ENCODE results near the gene NPFF. TPM values are rescaled to one million over a fixed set of nuclear protein-coding genes. Genes with fewer than 3 reads are reported as not detected.

The NPFF gene
- total RNA-seq, 2 experiments from 2014 or later = not detected

GRCh38 chr12:53532524-53533445 lies 25.5 kb upstream of the NPFF start:
- Mint-ChIP-seq H3K27me3 (no peaks in the 10 kb centered on the region), H3K27ac (no peak overlapping the region), H3K36me3 (ENCODE audit: low read depth) (peaks cover 25% of the 10 kb centered on the region), H3K4me3 (no peak overlapping the region), H3K4me1 (ENCODE audit: low read depth) (no peaks in the 10 kb centered on the region), H3K9me3 (no peaks in the 10 kb centered on the region)
- intact Hi-C loops (cut with micrococcal nuclease) = no loop called here
- DNase-seq (no peak), ATAC-seq (no peak)
- no peak for TF ChIP-seq CTCF (IDR thresholded peaks at IDR 0.05)
- ChIA-PET POLR2A (interaction anchor here (1.0 kb wide), 1 partner anchor 50 kb away, joined by 3 read pairs; no protein-coding TSS in a partner anchor), CTCF (interaction anchor here (0.7 to 1.6 kb wide), 2 partner anchors 11 to 24 kb away, joined by 3 to 10 read pairs; no protein-coding TSS in a partner anchor)

GRCh38 chr12:53532021-53532420 lies 24.7 kb upstream of the NPFF start:
- intact Hi-C loops (cut with micrococcal nuclease) = no loop called here
- POLR2A ChIA-PET = interaction anchor here (1.0 kb wide), 1 partner anchor 49 kb away, joined by 3 read pairs; no protein-coding TSS in a partner anchor
- CTCF ChIA-PET = interaction anchor here (1.5 kb wide), 1 partner anchor 11 kb away, joined by 9 read pairs; no protein-coding TSS in a partner anchor
- ATAC-seq = no peak
- Mint-ChIP-seq H3K36me3 (ENCODE audit: low read depth) (peaks cover 23% of the 10 kb centered on the region), H3K27ac (no peak overlapping the region), H3K4me1 (ENCODE audit: low read depth) (no peaks in the 10 kb centered on the region), H3K9me3 (no peaks in the 10 kb centered on the region), H3K27me3 (no peaks in the 10 kb centered on the region), H3K4me3 (no peak overlapping the region)
- TF ChIP-seq CTCF (IDR thresholded peaks at IDR 0.05) = no peak
- no peak for DNase-seq

DNA sequence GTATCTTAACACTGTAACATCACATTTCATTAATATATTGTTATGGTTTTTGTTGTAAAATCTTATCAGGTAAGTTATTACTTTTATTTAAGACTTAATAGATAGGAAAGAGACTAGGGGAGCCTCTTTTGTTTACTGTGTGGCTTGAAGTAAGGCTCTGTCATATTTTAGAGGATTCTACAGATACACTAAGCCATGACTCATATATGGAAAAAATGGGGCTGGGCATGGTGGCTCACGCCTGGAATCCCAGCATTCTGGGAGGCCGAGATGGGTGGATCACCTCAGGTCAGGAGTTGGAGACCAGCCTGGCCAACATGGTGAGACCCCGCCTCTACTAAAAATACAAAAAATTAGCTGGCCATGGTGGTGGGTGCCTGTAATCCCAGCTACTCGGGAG lies 23.6 kb upstream of the NPFF start:
- peaks cover 23% of the 10 kb centered on the region for H3K36me3 Mint-ChIP-seq (ENCODE audit: low read depth)
- intact Hi-C loops (cut with micrococcal nuclease) = no loop called here

GRCh38 chr12:53530061-53530460 lies 22.8 kb upstream of the NPFF start:
- Mint-ChIP-seq H3K9me3 (no peaks in the 10 kb centered on the region), H3K27me3 (no peaks in the 10 kb centered on the region), H3K36me3 (ENCODE audit: low read depth) (peaks cover 23% of the 10 kb centered on the region), H3K4me1 (ENCODE audit: low read depth) (no peaks in the 10 kb centered on the region), H3K4me3 (no peak overlapping the region), H3K27ac (no peak overlapping the region)
- POLR2A ChIA-PET = no interaction called here
- no peak for ATAC-seq
- intact Hi-C loops (cut with micrococcal nuclease) = no loop called here
- DNase-seq = no peak
- CTCF ChIA-PET = interaction anchor here (1.2 to 1.6 kb wide), 3 partner anchors 10 to 130 kb away, joined by 3 to 4 read pairs (median 3); no protein-coding TSS in a partner anchor
- TF ChIP-seq CTCF (IDR thresholded peaks at IDR 0.05) = no peak

More for the DNA sequence above, 23.6 kb upstream of the NPFF start:
- DNase-seq = no peak
- ATAC-seq = no peak
- Mint-ChIP-seq H3K9me3 (no peaks in the 10 kb centered on the region), H3K4me1 (ENCODE audit: low read depth) (no peaks in the 10 kb centered on the region), H3K27me3 (no peaks in the 10 kb centered on the region), H3K27ac (no peak overlapping the region), H3K4me3 (no peak overlapping the region)
- CTCF ChIA-PET = interaction anchor here (1.2 to 1.5 kb wide), 2 partner anchors 9 to 13 kb away, joined by 3 to 9 read pairs; no protein-coding TSS in a partner anchor
- TF ChIP-seq CTCF (IDR thresholded peaks at IDR 0.05) = no peak
- POLR2A ChIA-PET = no interaction called here

DNA sequence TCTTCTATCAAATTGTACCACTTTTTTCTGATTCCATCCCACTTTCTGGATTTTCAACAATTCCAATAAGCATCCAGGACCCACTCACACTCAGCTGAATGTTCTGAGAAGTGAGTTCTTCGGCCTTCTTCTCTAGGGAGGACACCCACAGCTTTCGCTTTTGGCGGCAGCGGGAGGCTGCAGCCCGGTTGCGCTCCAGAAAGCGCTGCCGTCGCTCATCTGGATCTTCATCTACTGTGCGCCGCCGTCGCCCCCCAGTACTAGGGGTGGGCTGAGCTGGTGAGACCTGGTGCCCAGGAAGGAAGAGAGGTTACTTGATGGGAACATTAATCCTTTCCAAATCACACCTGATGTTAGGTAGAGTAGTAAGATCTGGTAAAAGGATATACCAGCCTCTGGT lies 17.2 kb upstream of the NPFF start:
- DNase-seq (no peak), ATAC-seq (no peak)
- Mint-ChIP-seq H3K9me3 (no peaks in the 10 kb centered on the region), H3K27ac (no peak overlapping the region), H3K36me3 (ENCODE audit: low read depth) (peaks cover 9% of the 10 kb centered on the region), H3K27me3 (no peaks in the 10 kb centered on the region), H3K4me1 (ENCODE audit: low read depth) (no peaks in the 10 kb centered on the region), H3K4me3 (no peak overlapping the region)
- ChIA-PET CTCF (interaction anchor here (1.0 kb wide), 1 partner anchor 16 kb away, joined by 3 read pairs; no protein-coding TSS in a partner anchor), POLR2A (no interaction called here)
- intact Hi-C loops (cut with micrococcal nuclease) = no loop called here
- TF ChIP-seq CTCF (IDR thresholded peaks at IDR 0.05) = no peak

Measured in activated CD8-positive, alpha-beta T cell treated with anti-CD3 and anti-CD28 coated beads for 36 hours (primary cell).